Measurements from ENCODE around the gene MTHFD1L. TPM values are rescaled to one million over a fixed set of nuclear protein-coding genes. Genes with fewer than 3 reads are reported as not detected.

MTHFD1L gene
- total and polyA plus RNA-seq, 2 experiments from 2014 or later, result 18.2 to 37.9 TPM

GRCh38 chr6:150953851-150954250 is 88.3 kb downstream of the MTHFD1L start:
- H3K27ac ChIP-seq, result no peak overlapping the region
- no peaks in the 10 kb centered on the region for H3K4me1 ChIP-seq (ENCODE audit: low read depth)
- H3K36me3 ChIP-seq, result peaks cover 25% of the 10 kb centered on the region

GRCh38 chr6:150959166-150959565 is 93.7 kb downstream of the MTHFD1L start:
- H3K36me3 ChIP-seq, result peaks cover 4% of the 10 kb centered on the region
- no peaks in the 10 kb centered on the region for H3K27me3 ChIP-seq
- no peak overlapping the region for H3K4me3 ChIP-seq
- H3K9me3 ChIP-seq (ENCODE audit: low read depth), result no peaks in the 10 kb centered on the region
- no peak for TF ChIP-seq CTCF (IDR thresholded peaks at IDR 0.05; ENCODE audit: low read depth, low read length)
- H3K27ac ChIP-seq, result no peak overlapping the region
- no peaks in the 10 kb centered on the region for H3K4me1 ChIP-seq (ENCODE audit: low read depth)
- DNase-seq (ENCODE audit: low read depth in 1 of 2, low spot score in 1 of 2), result peak in 1 of 2 donors; percentile 18

More at GRCh38 chr6:150953851-150954250, 88.3 kb downstream of the MTHFD1L start:
- no peak for TF ChIP-seq CTCF (IDR thresholded peaks at IDR 0.05; ENCODE audit: low read depth, low read length)
- no peak for DNase-seq (ENCODE audit: low read depth in 1 of 2, low spot score in 1 of 2)
- Histone ChIP-seq H3K4me3 (no peak overlapping the region), H3K27me3 (no peaks in the 10 kb centered on the region), H3K9me3 (ENCODE audit: low read depth) (no peaks in the 10 kb centered on the region)

GRCh38 chr6:150962436-150962835 is 96.9 kb downstream of the MTHFD1L start:
- Histone ChIP-seq H3K4me3 (no peak overlapping the region), H3K27me3 (no peaks in the 10 kb centered on the region), H3K9me3 (ENCODE audit: low read depth) (no peaks in the 10 kb centered on the region), H3K4me1 (ENCODE audit: low read depth) (no peaks in the 10 kb centered on the region), H3K36me3 (peaks cover 3% of the 10 kb centered on the region), H3K27ac (no peak overlapping the region)
- no peak for TF ChIP-seq CTCF (IDR thresholded peaks at IDR 0.05; ENCODE audit: low read depth, low read length)
- no peak for DNase-seq (ENCODE audit: low read depth in 1 of 2, low spot score in 1 of 2)

- Histone ChIP-seq H3K9me3 (ENCODE audit: low read depth) (no peaks in the 10 kb centered on the region), H3K4me3 (no peak overlapping the region), H3K36me3 (peaks cover 3% of the 10 kb centered on the region), H3K27ac (no peak overlapping the region), H3K27me3 (no peaks in the 10 kb centered on the region), H3K4me1 (ENCODE audit: low read depth) (peaks cover 3% of the 10 kb centered on the region)
- no peak for TF ChIP-seq CTCF (IDR thresholded peaks at IDR 0.05; ENCODE audit: low read depth, low read length)
- DNase-seq (ENCODE audit: low read depth in 1 of 2, low spot score in 1 of 2), result no peak
Measured at GRCh38 chr6:150964765-150965164, 99.3 kb downstream of the MTHFD1L start.

- H3K27ac ChIP-seq, result no peak overlapping the region
- H3K4me1 ChIP-seq (ENCODE audit: low read depth), result peaks cover 3% of the 10 kb centered on the region
- peaks cover 3% of the 10 kb centered on the region for H3K36me3 ChIP-seq
- no peak for TF ChIP-seq CTCF (IDR thresholded peaks at IDR 0.05; ENCODE audit: low read depth, low read length)
- H3K4me3 ChIP-seq, result no peak overlapping the region
- H3K9me3 ChIP-seq (ENCODE audit: low read depth), result no peaks in the 10 kb centered on the region
- no peaks in the 10 kb centered on the region for H3K27me3 ChIP-seq
- DNase-seq (ENCODE audit: low read depth in 1 of 2, low spot score in 1 of 2), result no peak
Measured at GRCh38 chr6:150966786-150967185, 101.3 kb downstream of the MTHFD1L start.

GRCh38 chr6:150967381-150967780 is 101.9 kb downstream of the MTHFD1L start:
- H3K4me3 ChIP-seq, result no peak overlapping the region
- no peak for TF ChIP-seq CTCF (IDR thresholded peaks at IDR 0.05; ENCODE audit: low read depth, low read length)
- no peaks in the 10 kb centered on the region for H3K27me3 ChIP-seq
- peaks cover 3% of the 10 kb centered on the region for H3K36me3 ChIP-seq
- H3K4me1 ChIP-seq (ENCODE audit: low read depth), result peaks cover 3% of the 10 kb centered on the region
- H3K27ac ChIP-seq, result peak overlapping the region; percentile 14
- DNase-seq (ENCODE audit: low read depth in 1 of 2, low spot score in 1 of 2), result no peak
- no peaks in the 10 kb centered on the region for H3K9me3 ChIP-seq (ENCODE audit: low read depth)

All from cardiac muscle cell (in vitro differentiated cells and primary cell).